GM19328 (cell line): ENCODE measurements around the gene PREX1.

Experiments used
- ATAC-seq: cut with Tn5 transposase; IDR thresholded peaks from one replicate; pipeline ENCODE4 v1.9.1; 2021; ENCODE audit warnings: mild to moderate bottlenecking, moderate library complexity; ENCODE audit not compliant: unreplicated experiment

PREX1 gene

DNA sequence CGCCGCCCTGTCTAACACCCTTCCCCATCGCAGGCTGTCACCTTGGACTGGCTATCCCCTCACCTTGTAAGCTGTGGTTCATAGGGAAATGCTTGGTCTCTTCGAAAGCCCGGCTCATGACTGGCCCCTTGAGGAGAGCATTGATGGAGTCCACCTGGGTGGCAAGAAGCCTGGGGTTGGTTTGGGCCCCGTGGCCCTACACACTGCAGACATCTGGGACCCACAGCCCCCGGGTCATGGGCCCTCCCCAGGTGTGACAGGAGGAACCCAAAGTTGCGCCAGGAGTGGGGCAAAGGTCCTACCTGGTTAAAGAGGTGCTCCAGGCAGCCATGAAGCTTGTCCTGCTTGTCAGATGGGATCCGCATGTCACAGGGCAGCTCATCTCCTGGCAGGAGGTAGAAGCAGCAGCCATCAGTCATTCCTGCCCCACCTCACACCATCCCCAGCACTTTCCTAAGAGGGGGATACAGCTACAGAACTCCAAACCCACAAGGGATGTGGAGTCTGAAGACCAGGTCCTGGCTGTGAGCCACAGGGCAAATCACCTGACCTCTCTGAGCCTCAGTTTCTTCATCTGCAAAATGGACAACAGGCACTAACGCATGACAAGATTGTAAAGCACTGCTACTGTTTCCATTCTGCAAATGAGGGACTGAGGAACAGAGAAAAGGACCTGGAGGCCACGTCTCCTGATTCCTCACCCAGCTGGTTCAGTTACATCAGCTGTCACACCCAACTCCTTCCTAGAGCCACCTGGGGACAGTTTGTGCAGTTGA, 185.5 kb downstream of the PREX1 start:
- no peak for ATAC-seq

DNA sequence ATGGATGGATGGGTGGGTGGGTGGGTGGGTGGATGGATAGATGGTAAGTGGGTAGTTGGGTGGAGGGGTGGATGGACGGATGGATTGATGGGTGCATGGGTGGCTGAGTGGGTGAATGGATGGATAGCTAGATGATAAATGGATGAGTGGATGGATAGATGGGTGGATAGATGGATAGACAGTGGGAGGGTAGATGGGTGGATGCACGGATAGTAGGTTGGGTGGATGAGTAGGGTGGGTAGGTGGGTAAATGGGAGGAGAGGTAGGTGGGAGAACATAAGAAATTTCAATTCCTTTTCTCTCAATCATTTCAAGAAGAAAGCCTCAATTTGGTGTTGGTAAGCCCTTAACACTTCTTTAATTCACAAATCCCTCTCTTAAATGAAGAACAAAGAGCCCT, 186.9 kb downstream of the PREX1 start:
- ATAC-seq: no peak

DNA sequence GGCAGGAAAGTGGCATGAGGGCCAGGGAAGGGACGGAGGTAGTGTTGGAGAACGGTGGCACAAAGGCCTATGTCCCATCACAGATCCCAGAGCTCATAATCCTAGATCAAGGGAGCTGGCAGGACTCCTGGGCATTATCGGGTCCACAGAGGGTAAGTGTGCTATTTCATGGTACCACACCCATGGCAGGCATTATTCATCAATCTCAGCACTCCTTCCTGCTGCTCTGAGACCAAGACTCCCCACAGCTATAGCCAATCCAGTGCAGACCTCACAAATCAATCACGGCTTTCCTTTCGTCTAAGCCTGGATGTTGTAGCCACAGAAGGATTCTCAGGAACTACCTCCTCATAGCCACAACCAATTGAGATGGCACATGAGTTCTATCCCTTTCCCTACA, 187.9 kb downstream of the PREX1 start:
- no peak for ATAC-seq

DNA sequence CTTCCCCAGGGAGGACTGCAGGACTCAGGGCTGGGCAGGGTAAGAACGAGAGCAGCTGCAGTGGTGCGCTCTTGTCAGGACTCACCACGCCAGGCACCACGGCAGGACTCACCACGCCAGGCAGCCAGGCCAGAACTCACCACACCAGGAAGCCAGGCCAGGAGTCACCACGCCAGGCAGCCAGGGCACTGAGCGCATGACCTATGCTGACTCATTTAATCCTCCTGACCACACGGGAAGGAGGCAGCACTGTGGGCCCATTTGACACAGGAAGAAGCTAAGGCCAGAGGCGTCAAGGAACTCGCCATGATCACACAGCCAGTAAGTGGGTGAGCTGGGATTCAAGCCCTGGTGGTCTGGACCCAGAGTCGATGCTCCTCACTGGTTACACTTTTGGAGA, 189.3 kb downstream of the PREX1 start:
- ATAC-seq: no peak

DNA sequence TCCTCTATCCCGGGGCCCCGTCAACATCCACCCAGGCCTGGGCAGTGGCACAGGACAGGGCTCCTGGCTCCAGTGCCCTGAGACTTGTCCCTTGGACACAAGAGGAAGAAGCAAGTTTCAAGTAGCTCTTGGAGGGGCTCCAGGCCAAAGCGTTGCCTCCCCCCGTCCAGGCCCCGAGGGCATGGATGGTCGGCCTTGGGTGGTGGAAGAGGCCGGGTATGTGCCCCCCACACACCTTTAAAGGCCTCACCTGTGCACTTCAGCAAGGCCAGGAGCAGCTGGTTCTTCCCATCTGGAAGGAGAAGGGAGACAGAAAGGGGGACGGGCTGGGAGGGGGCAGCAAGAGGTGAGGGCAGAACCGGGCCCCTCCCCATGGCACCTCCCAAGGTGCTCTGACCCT, 190.3 kb downstream of the PREX1 start:
- no peak for ATAC-seq

DNA sequence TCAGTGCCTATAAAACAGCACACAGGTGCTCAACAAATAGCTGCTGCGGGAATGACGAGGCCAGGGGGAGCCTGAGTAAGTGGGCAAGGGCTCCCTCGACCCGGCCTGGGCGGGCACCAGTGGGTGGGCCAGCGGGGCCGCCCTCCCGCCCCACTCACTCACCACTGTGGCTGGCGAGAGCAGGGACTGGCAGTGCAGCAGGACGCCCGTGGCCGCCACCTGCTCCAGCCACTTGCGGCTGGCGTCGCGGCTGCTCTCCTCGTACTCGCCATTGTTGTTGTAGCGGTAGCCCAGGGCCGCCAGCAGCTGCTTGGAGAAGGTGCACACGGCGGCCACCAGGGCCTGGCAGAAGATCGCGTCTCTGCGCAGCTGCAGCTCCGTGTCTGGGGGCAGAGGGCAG, 191.5 kb downstream of the PREX1 start:
- ATAC-seq: no peak

DNA sequence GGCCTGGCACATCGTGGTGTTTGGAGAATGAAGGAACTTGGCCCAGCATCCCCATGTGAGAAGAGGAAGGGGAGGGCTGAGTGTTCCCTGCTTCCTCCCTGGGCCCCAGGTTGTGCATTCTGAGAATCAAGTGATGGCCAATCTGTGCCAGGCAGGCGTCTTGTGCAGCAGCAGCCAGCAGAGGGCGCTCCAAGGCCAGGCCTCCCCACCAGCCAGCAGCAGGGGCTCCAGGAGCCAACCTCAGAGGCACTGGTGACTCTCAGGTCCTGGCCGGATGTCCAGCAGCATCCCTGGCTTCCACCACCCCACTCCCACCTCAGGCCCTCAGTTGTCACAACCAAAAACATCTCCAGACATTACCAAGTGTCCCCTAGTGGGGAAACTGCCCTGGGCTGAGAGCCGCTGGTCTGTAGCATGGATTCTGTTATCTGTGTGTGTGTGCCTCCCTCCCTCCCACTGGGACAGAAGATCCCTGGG, 192.0 kb downstream of the PREX1 start:
- ATAC-seq: no peak

DNA sequence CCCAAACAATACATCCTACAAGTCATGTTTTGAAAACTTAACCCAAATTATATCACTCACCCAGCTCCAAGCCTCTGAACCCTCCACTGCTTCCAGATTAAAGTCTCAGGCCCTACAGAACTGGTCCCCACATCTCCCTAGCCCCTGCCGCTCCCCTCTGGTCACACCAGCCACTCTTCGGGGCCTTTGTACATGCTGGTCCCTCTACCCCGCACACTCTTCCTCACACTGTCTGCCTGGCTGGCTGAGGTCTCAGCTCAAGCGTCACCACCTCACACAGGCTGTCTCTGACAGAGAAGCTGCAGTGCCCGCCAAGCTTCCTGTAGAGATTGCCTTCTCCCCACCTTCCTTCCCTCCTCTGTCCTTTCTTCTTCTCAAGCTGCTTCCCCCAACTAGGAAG, 192.4 kb downstream of the PREX1 start:
- no peak for ATAC-seq

DNA sequence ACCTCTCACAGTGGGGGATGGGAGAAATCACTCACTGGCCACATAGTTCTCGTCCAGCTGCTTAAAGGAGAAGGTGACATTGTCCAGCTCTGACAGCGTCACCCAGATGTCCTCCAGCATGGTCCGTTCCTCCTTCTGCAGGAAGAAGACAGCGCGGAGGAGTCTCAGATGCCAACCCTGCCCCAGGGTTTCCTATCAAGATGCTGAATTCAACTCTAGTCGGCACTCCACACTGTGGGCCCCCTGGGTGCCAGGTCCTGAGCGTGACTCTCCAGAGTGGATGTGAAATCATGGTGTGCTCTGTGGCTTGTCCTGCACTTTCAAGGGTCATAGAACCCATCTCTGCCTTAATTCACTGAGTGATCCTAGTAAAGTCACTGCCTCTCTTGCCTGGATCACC, 193.2 kb downstream of the PREX1 start:
- no peak for ATAC-seq

DNA sequence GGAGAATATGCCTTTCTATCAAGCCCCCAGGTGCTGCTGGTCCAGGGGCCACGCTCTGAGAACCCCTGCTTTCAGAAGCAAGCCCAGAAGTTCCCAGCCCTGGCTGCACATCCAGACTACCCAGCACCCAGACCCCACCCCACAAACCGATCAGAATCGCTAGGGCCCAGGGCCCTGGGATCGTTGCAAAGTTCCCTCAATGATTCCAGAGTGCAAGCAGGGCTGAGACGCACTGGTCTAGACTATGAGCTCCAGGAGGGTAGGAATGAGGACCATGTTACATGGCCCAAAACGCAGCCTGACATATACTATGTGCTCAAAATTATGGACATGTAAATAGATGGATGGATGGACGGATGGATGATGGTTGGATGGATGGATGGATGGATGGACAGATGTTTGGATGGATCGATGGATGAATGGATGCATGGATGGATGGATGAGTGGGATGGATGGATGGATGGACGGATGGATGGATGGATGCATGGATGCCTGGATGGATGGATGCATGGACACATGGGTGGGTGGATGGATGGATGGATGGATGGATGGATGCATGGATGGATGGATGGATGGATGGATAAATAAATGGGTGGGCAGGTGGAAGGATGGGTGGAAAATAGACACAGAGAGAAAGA, 194.1 kb downstream of the PREX1 start:
- ATAC-seq: no peak

DNA sequence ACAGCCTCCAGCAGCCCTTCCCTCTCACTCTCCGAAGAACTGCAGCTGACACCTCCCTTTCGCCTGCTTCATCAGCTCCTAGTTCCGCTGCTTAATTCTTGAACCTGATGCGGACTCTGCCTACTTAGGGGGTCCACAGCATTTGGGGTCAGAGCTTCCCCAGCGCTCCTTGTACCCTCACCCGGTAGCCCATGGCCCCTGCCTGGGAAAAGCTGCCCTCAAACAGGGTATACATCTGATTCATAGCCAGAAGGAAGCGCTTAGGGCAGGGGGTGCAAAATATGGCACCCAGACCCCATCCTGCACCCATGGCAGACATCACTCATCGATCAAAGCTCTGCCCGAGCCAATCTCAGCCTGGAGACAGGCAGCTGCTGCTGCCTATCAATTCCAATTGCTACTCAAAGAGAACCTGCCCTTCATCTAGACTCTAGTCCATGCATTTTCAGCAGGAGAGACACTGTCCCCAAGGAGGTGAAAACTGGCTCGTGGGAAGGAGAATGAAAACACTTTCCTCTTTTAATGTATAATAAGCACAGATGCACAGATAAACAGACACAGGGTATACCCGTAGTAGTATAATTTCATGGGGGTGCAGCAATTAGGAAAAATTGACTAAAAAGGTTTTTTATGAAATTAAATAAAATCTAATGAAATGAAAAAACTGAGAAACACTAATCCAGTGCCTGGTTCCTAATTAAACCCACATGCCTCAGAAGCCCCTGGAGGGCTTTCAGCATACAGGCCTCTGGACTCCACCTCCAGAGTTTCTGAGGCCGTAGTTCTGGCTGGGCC, 194.8 kb downstream of the PREX1 start:
- ATAC-seq: no peak

DNA sequence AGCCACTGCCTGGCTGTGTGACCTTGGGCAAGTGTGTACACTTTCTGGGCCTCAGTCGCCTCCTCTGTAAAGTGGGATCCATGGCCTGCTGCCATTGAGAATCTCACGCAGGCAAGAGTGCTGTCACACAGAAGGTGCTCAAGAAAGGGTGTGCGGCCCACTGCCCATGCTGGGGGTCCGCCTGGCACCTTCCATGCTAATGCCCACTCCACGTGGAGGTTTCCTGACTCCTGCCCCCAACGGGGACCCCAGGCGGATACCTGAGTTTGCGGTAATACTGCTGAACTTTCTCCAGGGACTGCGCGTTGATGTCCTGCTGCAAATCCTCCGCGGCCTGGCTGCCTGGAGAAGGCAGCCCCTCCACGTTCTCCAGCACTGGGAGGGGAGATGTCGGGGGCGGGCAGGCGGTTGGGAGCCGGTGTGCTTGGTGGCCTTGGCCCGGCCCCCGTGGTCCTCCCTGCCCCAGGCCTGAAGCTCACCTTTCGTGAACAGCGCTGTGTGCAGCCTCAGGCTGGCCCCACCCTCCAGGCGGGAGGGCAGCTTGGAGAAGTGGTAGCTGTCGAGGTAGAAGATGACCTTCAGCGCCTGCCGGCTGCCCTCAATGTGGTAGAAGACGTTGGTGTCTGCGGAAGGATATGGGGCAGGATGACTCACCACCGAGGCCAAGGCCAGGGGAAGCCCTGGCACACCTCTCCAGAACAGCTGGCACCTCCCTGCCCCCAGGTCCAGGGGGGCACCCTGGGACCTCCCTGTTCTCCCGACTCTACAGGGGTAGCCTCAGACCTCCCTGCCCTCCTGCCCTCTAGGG, 195.6 kb downstream of the PREX1 start:
- ATAC-seq: no peak

DNA sequence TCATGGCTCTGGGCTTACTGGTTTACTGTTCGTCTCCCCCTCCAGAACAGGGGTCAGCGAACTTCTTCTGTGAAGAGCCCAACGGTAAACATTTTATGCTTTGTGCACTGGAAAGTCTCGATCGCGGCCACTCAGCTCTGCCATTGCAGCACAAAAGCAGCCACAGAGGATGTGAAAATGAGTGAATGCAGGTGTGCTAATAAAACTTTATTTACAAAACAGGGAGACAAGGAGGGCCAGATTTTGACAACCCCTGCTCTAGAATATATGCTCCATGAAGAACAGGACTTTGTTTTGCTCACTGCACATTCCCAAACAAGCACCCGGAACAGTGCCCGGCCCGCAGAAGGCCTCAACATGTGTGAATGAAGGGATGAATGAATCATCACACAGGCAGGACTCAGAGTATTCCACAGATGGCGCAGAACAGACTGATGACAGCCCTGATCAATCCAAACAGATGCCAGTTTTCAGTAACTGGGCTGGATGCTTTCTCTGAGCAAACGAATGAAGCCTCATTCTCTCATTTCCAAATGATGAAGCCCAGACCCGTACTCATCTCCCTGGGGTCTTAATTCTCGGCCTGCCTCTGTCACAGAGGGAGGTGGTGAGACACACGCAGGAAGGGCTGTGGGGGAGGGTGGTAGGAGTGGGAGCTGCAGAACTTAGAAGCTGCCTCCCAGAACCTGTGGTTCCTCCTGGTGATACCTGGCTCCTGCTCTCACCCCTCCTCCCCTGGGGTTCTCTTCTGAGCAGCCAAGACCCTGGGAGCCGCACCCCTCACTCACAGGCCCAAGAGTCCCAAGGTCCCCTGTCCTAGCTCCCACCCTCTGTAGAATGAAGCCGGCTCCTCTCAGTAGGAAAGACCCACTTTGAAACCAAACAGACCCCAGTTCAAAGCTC, 196.4 kb downstream of the PREX1 start:
- no peak for ATAC-seq

DNA sequence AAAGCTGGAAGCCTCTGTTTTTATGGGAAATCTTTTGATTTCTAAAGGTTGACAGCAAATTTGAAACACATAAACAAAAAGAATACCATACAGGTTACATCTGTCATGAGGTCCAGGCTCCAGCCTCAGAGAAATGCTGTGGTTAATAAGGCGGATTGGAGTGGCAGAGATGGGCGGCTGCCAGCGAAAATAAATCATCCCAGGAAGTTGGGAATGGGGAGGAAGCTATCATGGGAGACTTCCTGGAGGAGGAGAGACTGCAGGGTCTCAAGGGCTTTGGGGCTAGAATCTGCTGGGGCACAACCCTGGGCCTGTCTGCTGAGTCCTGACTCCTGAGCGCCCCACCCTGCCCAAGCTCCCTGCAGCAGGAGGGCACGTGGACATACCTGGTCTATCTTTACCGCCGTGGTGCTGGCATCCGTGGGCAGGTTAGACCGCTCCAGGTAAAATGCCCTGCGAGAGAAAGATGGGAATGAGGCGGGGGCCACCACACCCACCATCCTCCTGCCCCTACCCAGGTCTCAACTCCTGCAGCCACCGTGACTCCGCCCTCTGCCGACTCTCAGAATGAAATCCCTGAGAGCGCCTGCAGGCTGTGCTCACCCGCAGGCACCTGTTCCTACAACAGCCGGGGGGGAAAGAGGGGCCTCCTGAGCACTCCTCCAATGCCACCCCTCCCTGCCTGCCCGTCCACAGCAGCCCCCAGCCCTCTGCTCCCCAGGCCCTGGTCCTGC, 197.3 kb downstream of the PREX1 start:
- no peak for ATAC-seq

DNA sequence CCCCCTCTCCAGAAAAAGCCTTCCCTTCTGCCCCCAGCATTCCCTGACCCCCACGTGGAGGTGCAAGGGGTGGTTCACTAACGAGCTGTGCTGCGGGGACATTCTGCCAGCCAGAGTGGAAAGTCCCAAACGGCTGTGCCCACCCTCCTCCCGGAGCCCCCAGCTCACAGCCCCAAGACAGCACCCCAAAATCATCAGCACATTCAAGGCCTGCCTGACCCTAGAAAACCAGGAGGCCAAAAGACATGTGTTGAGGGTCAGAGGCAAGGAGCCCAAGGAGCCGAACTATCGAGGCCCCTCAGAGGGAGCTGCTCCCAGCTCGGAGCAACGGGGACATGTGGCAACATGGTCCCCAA, 197.9 kb downstream of the PREX1 start:
- no peak for ATAC-seq

DNA sequence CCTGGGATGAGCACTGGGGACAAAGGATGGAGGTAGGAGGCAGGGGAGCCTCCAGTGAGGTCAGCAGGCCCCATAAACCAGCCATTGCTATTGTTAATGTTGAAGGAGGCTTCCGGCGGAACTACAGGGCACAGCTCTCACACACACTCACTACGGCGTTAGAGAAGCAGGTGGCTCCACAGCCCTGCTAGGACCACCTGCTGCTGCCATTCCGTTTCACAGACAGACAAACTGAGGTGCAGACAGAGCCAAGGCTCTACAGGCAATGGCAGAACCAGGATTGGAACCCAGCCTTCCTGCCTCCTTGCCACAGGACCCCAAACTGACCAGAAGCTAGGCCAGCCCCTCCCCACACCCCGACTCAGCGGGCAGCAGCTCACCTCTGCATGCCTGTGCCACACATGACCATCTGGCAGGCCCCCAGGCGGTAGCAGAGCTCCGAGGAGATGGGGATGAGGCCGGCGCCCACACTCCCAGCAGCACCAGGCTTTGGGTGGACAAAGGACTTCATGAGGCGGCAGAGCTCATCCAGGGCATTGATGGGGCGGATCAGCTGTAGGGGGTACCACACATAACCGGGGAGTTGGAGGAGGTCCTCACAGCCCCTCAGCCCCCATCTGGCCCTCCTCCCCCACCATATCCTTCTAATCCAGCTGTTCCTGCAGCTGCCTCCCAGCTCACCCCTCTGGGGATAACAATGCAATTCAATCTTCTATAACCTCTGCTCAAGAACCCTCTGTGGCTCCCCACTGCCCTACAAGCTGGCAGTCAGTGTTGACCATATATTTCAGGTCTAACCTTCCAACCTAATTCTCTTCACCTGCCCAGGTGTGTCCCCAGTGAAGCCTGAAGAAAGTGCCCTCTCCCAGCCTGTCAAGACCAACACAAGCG, 198.5 kb downstream of the PREX1 start:
- no peak for ATAC-seq

DNA sequence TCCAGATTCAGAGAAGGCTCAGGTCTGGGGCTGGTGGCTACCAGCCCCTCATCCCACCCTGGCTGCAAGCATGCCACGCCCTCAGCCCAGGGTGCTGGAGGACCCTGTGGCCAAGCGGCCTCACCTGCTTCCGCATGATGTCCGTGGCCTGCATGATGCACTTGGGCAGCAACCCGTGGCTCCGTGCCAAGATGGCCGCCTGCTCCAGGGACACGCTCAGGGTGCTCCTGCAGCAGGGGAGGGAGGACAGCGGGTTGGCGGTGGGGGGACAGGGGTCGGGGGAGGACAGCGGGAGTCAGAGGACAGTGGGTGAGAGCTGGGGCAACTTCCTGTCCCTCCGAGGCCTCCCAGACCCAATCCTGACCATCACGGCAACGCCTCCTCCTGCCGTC, 200.1 kb downstream of the PREX1 start:
- ATAC-seq: no peak

DNA sequence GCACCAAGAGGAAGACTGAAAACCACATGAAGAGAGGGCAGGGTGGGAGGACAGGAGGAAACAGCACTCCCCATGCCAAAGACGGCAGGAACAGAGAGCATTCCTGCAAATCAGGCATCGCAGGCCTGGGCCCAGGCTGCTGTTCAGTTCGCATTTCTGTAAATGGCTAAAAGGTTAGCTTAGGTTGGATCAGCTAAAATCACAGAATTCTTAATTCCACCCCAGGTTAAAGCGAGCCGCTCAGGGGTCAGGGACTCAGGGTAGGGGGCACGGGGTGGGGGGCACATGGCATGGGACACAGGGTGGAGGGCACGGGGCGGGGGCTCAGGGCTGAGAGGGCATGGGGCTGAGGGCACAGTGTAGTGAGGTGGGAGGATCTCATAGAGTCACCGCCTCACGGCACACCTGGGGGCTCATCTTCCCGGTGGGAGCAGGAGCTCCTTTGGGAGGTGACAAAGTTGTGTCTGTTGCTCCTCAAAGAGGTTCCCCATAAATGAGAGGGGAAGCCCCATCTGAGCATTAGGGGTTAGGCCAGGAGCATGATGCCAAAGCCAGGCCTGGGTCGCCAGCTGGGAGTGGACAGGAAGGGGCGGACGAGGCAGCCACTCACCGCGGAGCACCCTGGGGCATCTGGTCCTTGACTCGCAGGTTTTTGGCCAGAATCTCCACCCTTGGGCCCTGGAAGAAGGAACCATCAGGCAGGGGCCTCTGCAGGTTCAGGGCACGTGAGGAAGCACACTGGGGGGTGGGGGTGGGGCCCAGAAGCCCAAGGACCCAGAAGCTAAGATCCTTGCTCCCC, 200.7 kb downstream of the PREX1 start:
- no peak for ATAC-seq
